Common myeloid progenitor, CD34-positive (primary cell): ENCODE data around the gene RAP1GAP2.

Experiments
- CTCF ChIA-PET: fragments of 350-600 bp; sonication (Branson Sonifier 250); formaldehyde crosslinking; loops from one replicate; lab custom pipeline; 2021; ENCODE audit warnings: antibody characterized with exemption; lab: Charles Lee
- POLR2A ChIA-PET: fragments of 350-600 bp; sonication (Branson Sonifier 250); formaldehyde crosslinking; loops from one replicate; lab custom pipeline; 2021; ENCODE audit warnings: antibody characterized with exemption; lab: Charles Lee
- DNase-seq, 3 donors: peaks; one replicate each; pipeline versions ENCODE4 v3.0.0 to v3.0.0-alpha.2; 2013
- H3K27ac ChIP-seq, 2 experiments: 1 replicate in 1 of 2; 2 replicates in 1 of 2; pipeline ENCODE4 v1.7.0; 2013; ENCODE audit warnings: inconsistent platforms in 2 of 2, low read length in 2 of 2, mild to moderate bottlenecking in 2 of 2, low read depth in 1 of 2, moderate library complexity in 1 of 2; ENCODE audit not compliant: severe bottlenecking in 2 of 2, insufficient read depth in 1 of 2, poor library complexity in 1 of 2
- H3K27me3 ChIP-seq, 5 experiments: replicated peaks in 2 of 5; 1 replicate in 3 of 5; 2 replicates in 2 of 5; pipeline versions ENCODE4 v1.6.1 to v1.7.0; 2013; ENCODE audit warnings: low read length in 4 of 5, mild to moderate bottlenecking in 2 of 5, moderate library complexity in 2 of 5, inconsistent platforms in 1 of 5; ENCODE audit not compliant: insufficient read depth in 5 of 5, control insufficient read depth in 4 of 5
- H3K36me3 ChIP-seq, 4 experiments: 1 replicate in 2 of 4; 2 replicates in 2 of 4; pipeline versions ENCODE4 v1.6.1 to v1.7.0; 2013; ENCODE audit warnings: low read length in 3 of 4, control low read depth in 1 of 4, mild to moderate bottlenecking in 1 of 4; ENCODE audit not compliant: control insufficient read depth in 4 of 4, insufficient read depth in 4 of 4
- H3K4me1 ChIP-seq, 4 experiments: 1 replicate in 3 of 4; 2 replicates in 1 of 4; pipeline versions ENCODE4 v1.6.1 to v1.7.1; 2013; ENCODE audit warnings: low read length in 3 of 4, mild to moderate bottlenecking in 3 of 4, control low read depth in 1 of 4, inconsistent platforms in 1 of 4, moderate library complexity in 1 of 4; ENCODE audit not compliant: control insufficient read depth in 4 of 4, insufficient read depth in 4 of 4; ENCODE audit errors: control extremely low read depth in 1 of 4
- H3K4me3 ChIP-seq, 7 experiments: 1 replicate in 4 of 7; 2 replicates in 3 of 7; pipeline versions ENCODE4 v1.5.1 to v1.7.0; 2013; ENCODE audit warnings: mild to moderate bottlenecking in 7 of 7, low read length in 6 of 7, moderate library complexity in 6 of 7, inconsistent platforms in 2 of 7, low read depth in 2 of 7, control low read depth in 1 of 7; ENCODE audit not compliant: insufficient read depth in 4 of 7, control insufficient read depth in 1 of 7; ENCODE audit errors: extremely low read depth in 1 of 7
- H3K9me3 ChIP-seq, 5 experiments: 1 replicate in 4 of 5; 2 replicates in 1 of 5; pipeline versions ENCODE4 v1.6.1 to v1.7.1; 2013; ENCODE audit warnings: low read length in 4 of 5, mild to moderate bottlenecking in 2 of 5, inconsistent platforms in 1 of 5, low read depth in 1 of 5, moderate library complexity in 1 of 5; ENCODE audit not compliant: control insufficient read depth in 4 of 5, insufficient read depth in 2 of 5; ENCODE audit errors: control extremely low read depth in 1 of 5
- WGBS: methylation state at CpG from one replicate; pipeline ENCODE4 v1.1.5; 2013; ENCODE audit not compliant: insufficient coverage; 5-methylcytosine and 5-hydroxymethylcytosine counted together

RAP1GAP2 gene

GRCh38 chr17:2795441-2796163, 636 bp upstream of the RAP1GAP2 start:
- peaks cover 0 to 11% (median 7%) of the 10 kb centered on the region in 4 experiments for H3K36me3 ChIP-seq

DNA sequence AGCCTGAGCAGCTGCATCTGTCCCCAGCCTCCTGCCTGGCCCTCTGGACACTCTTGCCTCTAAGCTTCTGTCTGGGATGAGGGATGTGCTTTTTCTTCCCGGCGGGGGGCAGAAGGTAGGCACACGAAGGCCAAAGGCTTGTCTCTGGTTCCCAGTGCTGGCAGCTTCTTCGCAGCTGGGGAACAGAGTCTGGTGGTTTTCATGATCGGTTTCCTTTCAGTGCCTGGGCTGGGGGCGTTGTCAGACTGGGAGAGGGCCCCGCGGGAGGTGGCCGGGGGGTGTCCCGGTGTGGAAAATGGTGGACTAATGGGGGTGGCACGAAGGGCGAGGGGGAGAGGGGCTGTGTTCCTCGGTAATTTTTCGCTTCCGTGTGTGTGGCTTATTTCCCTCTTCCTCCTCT, 988 bp downstream of the RAP1GAP2 start:
- Histone ChIP-seq H3K27me3 (peaks cover 0 to 2% (median 0%) of the 10 kb centered on the region in 5 experiments), H3K27ac (no peak overlapping the region), H3K4me1 (peaks cover 0 to 72% (median 63%) of the 10 kb centered on the region in 4 experiments), H3K9me3 (no peaks in the 10 kb centered on the region), H3K4me3 (peak overlapping the region; percentile 21 to 91 (median 70)), H3K36me3 (peaks cover 0 to 21% (median 12%) of the 10 kb centered on the region in 4 experiments)
- DNase-seq: peak in 1 of 3 donors; percentile 21
- 0% methylated on average over 11 of the region's 15 CpGs for WGBS
- CTCF ChIA-PET: interaction anchor here (1.2 to 4.9 kb wide), 4 partner anchors 11 to 30 kb away, joined by 3 to 34 read pairs (median 24); no protein-coding TSS in a partner anchor
- POLR2A ChIA-PET: interaction anchor here (0.8 to 2.7 kb wide), 3 partner anchors 11 to 17 kb away, joined by 3 to 23 read pairs (median 3); no protein-coding TSS in a partner anchor

More at GRCh38 chr17:2795441-2796163, 636 bp upstream of the RAP1GAP2 start:
- POLR2A ChIA-PET: interaction anchor here (0.9 to 2.7 kb wide), 3 partner anchors 9 to 19 kb away, joined by 4 to 23 read pairs (median 7); no protein-coding TSS in a partner anchor
- Histone ChIP-seq H3K4me3 (peak overlapping the region in 6 of 7 experiments; percentile 42 to 91 (median 70)), H3K27ac (peak overlapping the region in 1 of 2 experiments; percentile 23), H3K27me3 (peaks cover 0 to 2% (median 0%) of the 10 kb centered on the region in 5 experiments), H3K9me3 (no peaks in the 10 kb centered on the region), H3K4me1 (peaks cover 3 to 86% (median 77%) of the 10 kb centered on the region in 4 experiments)
- peak in 1 of 3 donors; percentile 39 for DNase-seq
- 61% methylated on average over 23 of the region's 28 CpGs for WGBS
- CTCF ChIA-PET: interaction anchor here (1.0 to 4.9 kb wide), 9 partner anchors 9 to 86 kb away, joined by 3 to 34 read pairs (median 6); no protein-coding TSS in a partner anchor

DNA sequence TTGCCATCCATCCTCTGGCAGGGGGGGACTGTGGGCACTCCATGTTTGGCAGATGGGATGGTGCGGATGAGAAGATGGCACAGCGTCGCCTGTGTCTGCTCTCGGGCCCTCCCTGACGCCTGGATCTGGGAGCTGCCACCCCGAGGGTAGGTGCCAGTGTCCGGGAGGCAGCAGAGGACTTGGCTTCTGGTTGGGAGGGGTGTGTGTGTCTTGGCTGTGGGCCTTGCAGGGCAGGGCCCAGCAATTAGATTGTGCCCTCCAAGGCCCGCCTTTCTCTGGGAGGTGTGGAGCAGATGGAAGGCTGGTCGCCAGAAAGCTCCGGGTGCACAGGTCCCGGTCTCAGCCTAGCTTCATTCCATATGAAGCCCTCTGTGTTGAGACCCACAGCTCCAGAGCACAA, 1.4 kb downstream of the RAP1GAP2 start:
- Histone ChIP-seq H3K4me3 (peak overlapping the region in 5 of 7 experiments; percentile 59 to 91 (median 71)), H3K36me3 (peaks cover 0 to 23% (median 13%) of the 10 kb centered on the region in 4 experiments), H3K27ac (no peak overlapping the region), H3K27me3 (peaks cover 0 to 2% (median 0%) of the 10 kb centered on the region in 5 experiments), H3K4me1 (peaks cover 0 to 68% (median 59%) of the 10 kb centered on the region in 4 experiments), H3K9me3 (no peaks in the 10 kb centered on the region)
- ChIA-PET CTCF (interaction anchor here (1.2 to 4.9 kb wide), 4 partner anchors 11 to 29 kb away, joined by 3 to 34 read pairs (median 24); no protein-coding TSS in a partner anchor), POLR2A (interaction anchor here (0.8 to 2.7 kb wide), 3 partner anchors 11 to 17 kb away, joined by 3 to 23 read pairs (median 3); no protein-coding TSS in a partner anchor)
- no peak for DNase-seq
- 66% methylated on average over 11 of the region's 11 CpGs for WGBS

DNA sequence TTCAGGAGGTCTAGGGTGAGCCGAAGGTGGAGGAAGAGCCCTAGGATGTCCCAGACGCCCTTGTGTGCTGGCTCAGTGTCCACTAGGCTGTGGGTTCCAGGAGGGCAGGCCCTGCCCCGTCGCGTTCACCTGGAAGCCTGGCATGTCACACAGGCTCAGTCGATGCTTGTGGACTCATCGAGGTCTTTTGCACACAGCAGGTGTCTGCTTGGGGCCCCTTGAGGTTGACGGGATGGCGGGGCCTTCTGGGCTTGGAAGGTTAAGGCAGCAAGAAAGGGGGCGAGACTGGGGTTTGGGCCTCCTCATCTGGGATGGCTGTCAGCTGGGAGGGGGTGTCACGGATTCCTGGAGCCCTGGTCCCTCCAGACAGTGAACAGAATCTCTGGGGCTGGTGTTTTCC, 1.9 kb downstream of the RAP1GAP2 start:
- CTCF ChIA-PET: interaction anchor here (2.6 to 4.9 kb wide), 3 partner anchors 12 to 29 kb away, joined by 18 to 34 read pairs (median 30); no protein-coding TSS in a partner anchor
- Histone ChIP-seq H3K4me1 (peaks cover 0 to 64% (median 54%) of the 10 kb centered on the region in 4 experiments), H3K27ac (no peak overlapping the region), H3K4me3 (peak overlapping the region in 3 of 7 experiments; percentile 70 to 91 (median 71)), H3K9me3 (no peaks in the 10 kb centered on the region), H3K27me3 (peaks cover 0 to 2% (median 0%) of the 10 kb centered on the region in 5 experiments), H3K36me3 (peaks cover 0 to 29% (median 15%) of the 10 kb centered on the region in 4 experiments)
- POLR2A ChIA-PET: interaction anchor here (2.7 kb wide), 1 partner anchor 16 kb away, joined by 23 read pairs; no protein-coding TSS in a partner anchor
- 98% methylated on average over 11 of the region's 11 CpGs for WGBS
- no peak for DNase-seq

DNA sequence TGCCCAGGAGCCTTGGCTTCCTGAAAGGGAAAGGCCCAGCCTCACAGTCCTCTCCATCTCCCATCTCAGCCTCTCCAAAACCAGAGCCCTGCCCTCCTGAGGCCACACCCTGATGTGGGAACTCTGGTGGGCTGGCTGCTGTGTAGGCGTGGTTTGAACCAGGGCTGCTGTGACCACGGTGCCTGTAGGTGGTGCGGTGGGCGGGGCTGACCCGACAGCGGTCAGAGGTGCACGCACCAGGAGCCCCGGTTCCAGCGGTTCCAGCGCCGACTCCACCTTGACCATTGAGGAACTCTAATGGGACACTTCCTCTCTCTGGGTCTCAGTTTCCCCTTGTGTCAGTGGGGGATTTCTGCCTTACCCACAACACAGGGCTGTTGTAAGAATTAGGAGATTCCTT, 2.4 kb downstream of the RAP1GAP2 start:
- ChIA-PET CTCF (interaction anchor here (4.9 kb wide), 1 partner anchor 28 kb away, joined by 30 read pairs; no protein-coding TSS in a partner anchor), POLR2A (no interaction called here)
- peaks cover 0 to 33% (median 17%) of the 10 kb centered on the region in 4 experiments for H3K36me3 ChIP-seq
- no peak overlapping the region for H3K27ac ChIP-seq
- WGBS: 86% methylated on average over 10 of the region's 11 CpGs
- H3K9me3 ChIP-seq: no peaks in the 10 kb centered on the region
- no peak for DNase-seq
- peaks cover 0 to 61% (median 49%) of the 10 kb centered on the region in 4 experiments for H3K4me1 ChIP-seq
- H3K27me3 ChIP-seq: peaks cover 0 to 2% (median 0%) of the 10 kb centered on the region in 5 experiments
- H3K4me3 ChIP-seq: no peak overlapping the region

GRCh38 chr17:2799653-2800052, 3.4 kb downstream of the RAP1GAP2 start:
- 98% methylated on average over 7 of the region's 7 CpGs for WGBS
- CTCF ChIA-PET: interaction anchor here (4.9 kb wide), 1 partner anchor 27 kb away, joined by 30 read pairs; no protein-coding TSS in a partner anchor
- DNase-seq: no peak
- POLR2A ChIA-PET: no interaction called here
- Histone ChIP-seq H3K4me3 (no peak overlapping the region), H3K4me1 (peaks cover 0 to 51% (median 39%) of the 10 kb centered on the region in 4 experiments), H3K27ac (no peak overlapping the region), H3K36me3 (peaks cover 0 to 42% (median 20%) of the 10 kb centered on the region in 4 experiments), H3K27me3 (peaks cover 0 to 2% (median 0%) of the 10 kb centered on the region in 5 experiments), H3K9me3 (no peaks in the 10 kb centered on the region)
